Measurements from ENCODE around the gene APBA1.
"Not testable (repeated sequence)": the region's sequence is repeated elsewhere in the genome, so short reads cannot be mapped to it uniquely, and the experiment has no call there.

APBA1 gene

GRCh38 chr9:69446496-69446895, 225.7 kb downstream of the APBA1 start:
- no peak for FAIRE-seq

DNA sequence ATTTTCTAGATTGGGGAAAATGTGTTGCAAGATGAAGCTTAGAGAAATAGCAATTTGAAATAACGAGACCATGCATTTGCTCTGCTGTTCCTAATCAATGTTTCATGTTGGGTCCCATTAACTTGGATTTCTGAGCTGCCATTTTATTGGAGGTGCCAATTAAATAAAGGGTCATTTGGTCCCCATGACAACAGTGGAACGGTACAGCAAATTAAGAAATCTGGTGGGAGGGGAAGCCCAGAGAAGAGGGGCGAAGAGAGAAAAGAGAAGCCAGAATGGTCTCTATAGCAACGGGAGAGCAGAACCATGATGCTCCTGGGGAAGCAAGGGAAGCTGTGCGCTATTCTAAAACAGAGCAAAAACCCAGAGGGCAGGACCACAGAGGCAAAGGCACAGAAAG, 226.9 kb downstream of the APBA1 start:
- no peak for DNase-seq (ENCODE audit: low spot score)
- no peak for FAIRE-seq

More at GRCh38 chr9:69446496-69446895, 225.7 kb downstream of the APBA1 start:
- DNase-seq (ENCODE audit: low spot score), result no peak

- DNase-seq (ENCODE audit: low spot score) (no peak), FAIRE-seq (no peak)
Measured at GRCh38 chr9:69444791-69445190, 227.4 kb downstream of the APBA1 start.

DNA sequence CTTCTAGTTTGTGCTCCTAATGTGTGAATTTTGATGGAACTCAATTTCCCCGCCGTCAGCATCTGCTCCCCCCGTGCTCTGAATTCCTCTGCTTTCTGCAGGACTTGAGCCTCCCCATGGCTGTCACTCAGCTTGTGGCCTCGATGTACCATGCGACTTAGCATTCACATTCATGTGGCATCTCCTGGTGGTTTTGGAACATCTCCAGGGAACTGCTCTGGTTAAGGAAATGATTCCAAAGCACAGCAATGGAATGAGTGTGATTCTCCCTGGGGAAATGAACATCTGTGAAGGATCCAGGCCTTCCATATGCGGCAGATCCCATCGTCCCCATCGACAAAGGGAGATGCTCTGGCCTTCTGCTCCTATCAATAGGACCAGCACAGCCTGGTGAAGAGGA, 228.2 kb downstream of the APBA1 start:
- DNase-seq (ENCODE audit: low spot score), result peak; percentile 55
- peak; percentile 79 for FAIRE-seq

DNA sequence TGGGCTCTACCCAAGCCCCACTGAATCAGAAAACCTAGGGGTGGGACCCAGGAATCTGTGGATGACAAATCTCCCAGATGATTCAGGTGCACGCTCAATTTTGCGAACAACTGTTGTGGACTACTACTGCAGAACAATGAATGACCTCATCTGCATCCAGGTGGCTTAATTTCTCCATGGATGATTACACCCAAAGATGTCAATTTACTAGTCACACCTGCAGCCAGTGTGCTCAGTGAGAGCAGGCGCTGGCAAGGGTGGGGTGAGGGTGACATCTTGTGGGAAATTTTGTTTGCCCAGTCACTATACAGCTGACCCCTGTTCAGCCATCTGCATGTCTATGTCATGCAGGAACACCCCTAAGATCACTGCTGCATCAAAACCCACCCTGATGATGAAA, 229.0 kb downstream of the APBA1 start:
- DNase-seq (ENCODE audit: low spot score), result no peak
- FAIRE-seq, result no peak

DNA sequence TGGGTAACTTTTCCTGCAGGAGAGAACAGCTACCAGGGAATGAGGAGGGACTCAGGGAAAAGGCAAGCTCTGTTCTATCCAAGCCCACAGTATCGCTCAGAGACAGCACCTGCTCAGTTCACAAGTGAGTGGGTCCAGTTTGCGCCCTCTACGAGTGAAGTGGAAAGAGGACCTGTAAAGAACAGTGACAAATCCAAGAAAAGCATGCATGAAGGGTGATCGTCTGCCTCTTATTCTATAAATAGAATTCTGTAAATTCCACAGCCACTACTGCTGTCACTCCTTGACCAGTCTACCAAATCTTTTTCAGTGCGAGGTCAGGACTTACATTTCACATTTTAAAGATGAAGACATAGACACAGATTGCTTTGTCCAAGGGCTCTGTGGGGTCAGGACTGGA, 229.7 kb downstream of the APBA1 start:
- no peak for DNase-seq (ENCODE audit: low spot score)
- FAIRE-seq, result no peak

- FAIRE-seq; DNase-seq (ENCODE audit: low spot score): not testable (repeated sequence)
Measured at GRCh38 chr9:69440254-69440955, 231.8 kb downstream of the APBA1 start.

DNA sequence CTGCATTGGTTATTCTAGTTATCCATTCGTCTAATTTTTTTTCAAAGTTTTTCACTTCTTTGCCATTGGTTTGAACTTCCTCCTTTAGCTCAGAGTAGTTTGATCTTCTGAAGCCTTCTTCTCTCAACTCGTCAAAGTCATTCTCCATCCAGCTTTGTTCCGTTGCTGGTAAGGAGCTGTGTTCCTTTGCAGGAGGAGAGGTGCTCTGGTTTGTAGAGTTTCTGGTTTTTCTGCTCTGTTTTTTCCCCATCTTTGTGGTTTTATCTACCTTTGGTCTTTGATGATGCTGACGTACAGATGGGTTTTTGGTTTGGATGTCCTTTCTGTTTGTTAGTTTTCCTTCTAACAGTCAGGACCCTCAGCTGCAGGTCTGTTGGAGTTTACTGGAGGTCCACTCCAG, 232.5 kb downstream of the APBA1 start:
- DNase-seq (ENCODE audit: low spot score); FAIRE-seq: not testable (repeated sequence)

DNA sequence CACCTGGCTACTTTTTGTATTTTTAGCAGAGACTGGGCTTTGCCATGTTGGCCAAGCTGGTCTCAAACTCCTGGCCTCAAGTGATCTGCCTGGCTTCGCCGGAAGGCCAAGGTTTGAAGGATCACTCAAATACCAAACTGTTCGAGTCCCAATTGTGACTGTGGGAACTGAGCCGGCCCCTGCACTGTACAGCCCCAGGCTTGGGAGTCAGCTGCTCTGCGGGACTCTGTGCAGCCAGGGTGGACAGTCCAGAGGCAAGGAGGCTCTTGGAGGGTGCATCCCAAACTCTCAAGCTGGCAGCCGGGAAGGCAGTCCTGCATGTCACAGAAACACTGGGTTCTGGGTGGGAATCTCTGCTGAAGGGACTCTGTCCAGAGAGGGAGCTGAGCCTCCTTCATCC, 238.2 kb downstream of the APBA1 start:
- FAIRE-seq (no peak), DNase-seq (ENCODE audit: low spot score) (no peak)

GRCh38 chr9:69433392-69433791, 238.8 kb downstream of the APBA1 start:
- DNase-seq (ENCODE audit: low spot score) (peak; percentile 32), FAIRE-seq (no peak)

- DNase-seq (ENCODE audit: low spot score) (no peak), FAIRE-seq (no peak)
Measured at GRCh38 chr9:69432623-69433022, 239.5 kb downstream of the APBA1 start.

- FAIRE-seq (no peak), DNase-seq (ENCODE audit: low spot score) (no peak)
Measured at GRCh38 chr9:69431777-69432176, 240.4 kb downstream of the APBA1 start.

DNA sequence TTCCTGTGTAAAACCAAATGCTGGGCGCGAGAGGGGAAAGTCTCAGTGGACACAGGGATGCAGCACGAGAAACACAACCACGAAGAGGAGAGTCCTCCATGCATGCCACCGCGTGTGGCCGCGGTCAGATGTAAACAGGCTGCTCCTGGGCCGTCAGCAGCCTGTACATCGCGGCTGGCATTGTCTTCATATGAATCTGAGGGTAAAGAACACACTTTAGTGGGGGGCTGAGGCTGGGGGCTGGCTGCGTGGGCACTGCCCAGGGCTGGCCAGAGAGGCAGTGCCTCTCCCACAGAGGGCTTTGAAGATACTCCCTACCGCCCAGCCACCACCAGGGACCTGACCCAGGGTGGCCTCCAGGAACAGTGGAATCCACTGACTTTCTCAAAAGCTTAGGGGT, 241.0 kb downstream of the APBA1 start:
- FAIRE-seq (no peak), DNase-seq (ENCODE audit: low spot score) (no peak)

DNA sequence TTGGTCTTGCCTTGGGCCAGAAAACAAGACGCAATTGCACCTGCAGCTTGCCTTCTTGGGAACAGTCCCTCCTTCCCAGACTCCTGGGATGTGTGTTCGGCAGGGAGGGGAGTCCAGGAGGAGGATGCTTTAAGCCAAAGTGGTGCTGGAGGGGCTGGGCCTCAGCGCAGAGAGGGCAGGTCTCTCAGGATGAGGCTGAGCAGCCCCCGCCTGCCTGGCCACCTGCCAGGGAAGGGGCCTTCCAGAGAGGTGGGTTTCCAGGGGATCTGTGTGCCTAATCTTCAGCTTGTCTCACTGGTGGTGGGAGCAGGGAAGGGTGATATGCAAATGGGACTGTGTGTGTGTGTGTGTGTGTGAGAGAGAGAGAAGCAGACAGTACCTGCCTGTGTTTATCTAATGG, 242.0 kb downstream of the APBA1 start:
- FAIRE-seq, result no peak
- no peak for DNase-seq (ENCODE audit: low spot score)

DNA sequence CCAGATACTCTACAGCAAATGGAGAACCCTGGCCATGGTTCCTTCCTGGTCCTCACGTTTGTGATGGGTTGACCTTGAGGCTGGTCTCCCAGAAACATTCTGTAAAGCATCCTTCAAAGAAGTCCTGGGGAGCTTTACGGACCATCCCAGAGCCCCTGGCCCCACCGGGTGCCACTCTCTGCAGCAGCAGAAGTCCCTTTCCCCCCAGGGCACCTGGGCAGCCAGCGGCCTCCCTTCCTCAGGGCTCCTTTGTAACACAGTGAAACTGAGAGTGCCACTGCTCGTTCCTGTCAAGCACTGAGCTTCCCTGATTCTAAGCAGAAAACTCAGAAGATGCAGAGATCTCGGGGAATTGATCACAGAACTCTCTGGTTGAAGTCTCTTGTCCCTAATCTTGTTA, 242.9 kb downstream of the APBA1 start:
- no peak for DNase-seq (ENCODE audit: low spot score)

GRCh38 chr9:69428017-69428785, 244.0 kb downstream of the APBA1 start:
- FAIRE-seq, result no peak

More for the DNA sequence above, 242.9 kb downstream of the APBA1 start:
- FAIRE-seq, result no peak

GRCh38 chr9:69427286-69427685, 244.9 kb downstream of the APBA1 start:
- FAIRE-seq, result no peak
- no peak for DNase-seq (ENCODE audit: low spot score)

More at GRCh38 chr9:69428017-69428785, 244.0 kb downstream of the APBA1 start:
- no peak for DNase-seq (ENCODE audit: low spot score)

DNA sequence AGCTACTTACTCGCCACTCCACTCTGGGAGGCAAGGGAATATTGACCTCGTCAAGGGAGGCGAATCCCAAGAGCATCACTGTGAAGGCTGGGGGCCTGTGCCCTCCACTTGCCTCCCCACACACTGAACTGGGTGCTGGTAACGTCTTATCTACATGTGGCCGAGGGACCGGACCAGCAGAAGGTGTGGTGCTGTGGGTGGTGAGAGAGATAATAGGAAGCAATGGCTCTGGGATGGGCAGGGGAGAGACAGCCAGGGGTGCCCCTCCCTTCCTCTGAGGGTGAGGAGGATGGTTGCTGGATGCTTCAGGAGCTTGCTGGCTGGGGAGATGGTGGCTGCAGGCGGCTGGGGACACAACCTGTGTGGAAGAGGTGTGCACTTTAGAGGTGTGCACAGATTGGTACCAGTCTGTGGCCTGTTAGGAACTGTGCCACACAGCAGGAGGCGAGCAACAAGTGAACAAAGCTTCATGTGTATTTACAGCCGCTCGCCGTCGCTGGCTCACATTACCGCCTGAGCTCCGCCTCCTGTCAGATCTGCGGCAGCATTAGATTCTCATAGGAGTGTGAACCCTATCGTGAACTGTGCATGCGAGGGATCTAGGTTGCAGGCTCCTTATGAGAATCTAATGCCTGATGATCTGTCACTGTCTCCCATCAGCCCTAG, 246.9 kb downstream of the APBA1 start:
- no peak for FAIRE-seq

DNA sequence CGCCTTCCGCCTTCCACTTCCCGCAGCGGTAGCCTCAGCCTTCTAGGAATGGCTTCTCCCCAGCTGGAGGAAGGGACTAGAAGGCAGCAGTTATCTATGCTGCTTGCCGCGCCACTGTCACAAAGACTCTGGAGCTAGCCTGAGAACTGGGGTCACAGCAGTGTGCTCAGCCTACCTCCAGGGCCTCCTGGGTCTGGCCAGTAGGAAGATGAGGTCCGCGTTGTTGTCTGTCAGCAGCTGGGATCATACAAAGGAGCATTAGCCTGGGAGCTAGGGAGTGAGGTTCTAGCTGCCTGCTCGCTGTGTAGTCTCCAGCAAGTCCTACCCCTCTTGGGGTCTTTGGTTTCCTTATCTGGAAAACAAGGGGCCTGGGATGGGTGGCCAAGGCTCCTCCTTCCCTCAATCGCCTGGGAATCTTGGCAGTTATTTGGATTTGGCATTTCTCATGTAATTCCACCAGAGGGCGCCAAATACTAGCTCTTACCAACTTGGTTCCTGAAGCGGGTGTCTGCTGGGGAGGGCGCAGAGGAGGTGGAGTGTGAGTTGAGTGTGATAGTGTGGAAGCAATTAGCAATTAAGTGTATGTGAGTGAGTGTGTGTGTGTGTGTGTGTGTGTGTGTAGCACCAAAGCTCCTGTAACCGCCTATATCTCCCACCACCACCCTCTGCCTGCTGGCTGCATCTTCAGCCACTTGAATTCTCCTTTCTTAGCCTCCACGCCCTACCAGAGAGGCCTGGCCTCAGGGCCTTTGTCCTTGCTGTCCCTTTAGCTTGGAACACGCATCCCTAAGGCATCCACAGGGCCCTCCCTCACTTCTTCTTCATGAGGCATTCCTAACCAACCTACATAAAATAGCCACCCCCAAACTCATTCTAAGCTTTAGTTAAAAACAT, 250.0 kb downstream of the APBA1 start:
- peak; percentile 59 for FAIRE-seq
- DNase-seq (ENCODE audit: low spot score), result peak; percentile 60

More for the DNA sequence above, 246.9 kb downstream of the APBA1 start:
- no peak for DNase-seq (ENCODE audit: low spot score)

GRCh38 chr9:69420611-69421270, 251.4 kb downstream of the APBA1 start:
- DNase-seq (ENCODE audit: low spot score) (no peak), FAIRE-seq (no peak)

DNA sequence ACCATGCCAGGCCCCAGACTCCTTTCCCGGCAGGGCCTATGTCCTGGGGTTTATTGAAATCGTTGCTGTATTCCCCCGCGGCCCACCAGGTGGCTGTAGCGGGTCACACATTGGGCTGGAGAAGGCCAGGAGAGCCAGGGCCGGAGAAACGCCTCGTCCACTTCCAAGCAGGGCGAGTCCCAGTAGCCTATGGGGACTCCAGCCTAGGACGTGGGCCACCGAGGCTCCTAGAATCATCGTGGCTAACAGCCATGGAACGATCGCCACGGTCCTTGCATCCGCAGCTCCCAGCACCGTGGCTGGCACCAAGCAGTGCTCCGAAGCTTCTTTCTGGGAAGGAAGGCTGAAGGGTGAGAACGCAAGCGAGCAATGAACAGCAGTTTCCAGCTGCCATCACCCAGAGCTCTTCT, 259.4 kb downstream of the APBA1 start:
- DNase-seq (ENCODE audit: low spot score) (peak; percentile 20), FAIRE-seq (no peak)
